Measurements from ENCODE around the gene ARHGEF39.

ARHGEF39 gene

DNA sequence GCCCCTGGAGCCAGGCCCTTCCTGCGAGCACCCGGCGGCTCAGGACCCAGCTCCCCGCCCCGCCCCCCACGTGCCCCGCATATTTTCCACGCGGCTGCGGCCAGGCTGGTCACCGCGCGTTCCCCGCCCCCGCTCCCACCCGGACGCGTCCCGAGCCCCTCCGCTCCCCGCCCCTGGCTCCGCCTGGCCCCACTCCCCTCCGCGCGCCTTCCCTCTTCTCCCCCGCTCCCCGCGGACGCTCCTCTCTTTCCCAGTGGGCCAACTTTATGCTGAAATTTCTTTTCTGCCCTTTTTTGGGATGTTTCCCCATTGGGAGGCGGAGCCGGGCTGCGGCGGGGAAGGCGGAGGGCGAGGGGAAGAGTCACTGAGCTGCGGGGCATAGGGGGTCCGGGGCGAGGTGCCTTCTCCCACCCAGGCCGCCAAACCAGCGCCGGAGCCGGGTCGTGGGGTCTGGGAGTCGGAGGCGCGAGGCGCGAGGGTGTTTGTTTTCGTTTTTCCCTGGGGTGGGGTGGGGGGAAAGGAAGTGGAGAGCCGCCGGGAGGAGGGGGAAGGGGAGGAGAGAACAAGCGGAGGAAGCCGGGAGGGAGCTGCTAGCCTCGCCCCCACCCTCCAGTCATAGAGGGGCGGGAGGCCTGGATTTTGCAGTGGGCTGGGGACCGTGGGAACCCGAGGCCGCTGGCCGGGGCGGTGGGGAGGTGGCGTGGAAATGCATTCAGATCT lies 25.8 kb upstream of the ARHGEF39 start:
- DNase-seq = no peak

DNA sequence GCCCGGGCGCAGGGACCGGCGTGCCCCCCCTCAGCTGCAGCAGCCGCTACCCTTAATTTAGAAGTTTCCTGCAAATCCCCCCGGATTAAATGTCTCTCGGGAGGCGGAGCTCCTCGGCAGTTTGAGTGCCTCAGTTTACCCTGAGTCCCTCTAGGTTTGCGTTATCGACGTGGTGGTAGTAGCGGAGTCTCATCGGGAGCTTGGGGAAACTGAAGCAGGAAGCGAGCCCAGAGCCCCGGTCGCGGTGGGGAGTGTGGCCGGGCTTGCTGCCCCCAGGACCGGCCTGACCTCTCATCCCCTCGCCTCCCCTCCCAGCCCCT lies 25.3 kb upstream of the ARHGEF39 start:
- no peak for DNase-seq

DNA sequence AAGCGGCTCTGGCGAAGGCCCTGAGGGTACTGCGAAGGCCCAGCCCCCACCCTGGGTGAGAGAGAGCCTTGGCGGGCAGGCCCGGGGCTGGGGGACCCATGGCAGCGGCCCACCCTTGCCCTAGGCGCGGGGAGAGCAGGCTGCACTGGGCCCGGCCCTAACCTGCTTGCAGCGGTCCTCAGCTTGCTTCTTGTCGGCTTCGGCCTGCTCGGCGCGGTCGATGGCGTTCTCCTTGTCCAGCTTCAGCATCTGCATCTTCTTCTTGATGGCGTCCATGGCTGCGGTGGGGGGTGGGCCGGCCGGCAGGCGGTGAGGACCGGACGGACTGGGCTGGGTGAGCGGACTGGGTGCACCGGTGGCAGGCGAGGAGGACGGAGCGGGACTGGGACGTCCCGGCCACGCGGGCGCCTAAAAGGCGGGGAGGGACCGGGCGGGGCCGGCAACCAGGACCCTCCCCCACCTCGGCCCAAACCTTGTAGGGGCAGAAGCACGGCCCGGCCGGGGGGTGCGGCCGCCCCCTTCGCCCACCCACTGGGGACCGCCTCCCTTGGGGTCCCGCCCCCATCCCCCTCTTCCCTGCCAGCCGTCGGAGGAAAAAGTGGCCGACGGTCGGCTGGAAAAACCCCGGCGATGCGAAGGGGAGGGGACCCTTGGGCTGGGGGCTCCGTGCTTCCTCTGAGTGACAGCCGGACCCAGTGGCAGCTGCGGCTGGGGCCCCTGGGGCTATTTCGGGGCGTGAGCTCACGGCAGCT lies 24.7 kb upstream of the ARHGEF39 start, which contains the start of gene TPM2:
TSS of gene TPM2 (minus strand) at position 384 of the 752 bp plus-strand sequence. CDS start at position 276, 108 bp downstream.
- no peak for DNase-seq

DNA sequence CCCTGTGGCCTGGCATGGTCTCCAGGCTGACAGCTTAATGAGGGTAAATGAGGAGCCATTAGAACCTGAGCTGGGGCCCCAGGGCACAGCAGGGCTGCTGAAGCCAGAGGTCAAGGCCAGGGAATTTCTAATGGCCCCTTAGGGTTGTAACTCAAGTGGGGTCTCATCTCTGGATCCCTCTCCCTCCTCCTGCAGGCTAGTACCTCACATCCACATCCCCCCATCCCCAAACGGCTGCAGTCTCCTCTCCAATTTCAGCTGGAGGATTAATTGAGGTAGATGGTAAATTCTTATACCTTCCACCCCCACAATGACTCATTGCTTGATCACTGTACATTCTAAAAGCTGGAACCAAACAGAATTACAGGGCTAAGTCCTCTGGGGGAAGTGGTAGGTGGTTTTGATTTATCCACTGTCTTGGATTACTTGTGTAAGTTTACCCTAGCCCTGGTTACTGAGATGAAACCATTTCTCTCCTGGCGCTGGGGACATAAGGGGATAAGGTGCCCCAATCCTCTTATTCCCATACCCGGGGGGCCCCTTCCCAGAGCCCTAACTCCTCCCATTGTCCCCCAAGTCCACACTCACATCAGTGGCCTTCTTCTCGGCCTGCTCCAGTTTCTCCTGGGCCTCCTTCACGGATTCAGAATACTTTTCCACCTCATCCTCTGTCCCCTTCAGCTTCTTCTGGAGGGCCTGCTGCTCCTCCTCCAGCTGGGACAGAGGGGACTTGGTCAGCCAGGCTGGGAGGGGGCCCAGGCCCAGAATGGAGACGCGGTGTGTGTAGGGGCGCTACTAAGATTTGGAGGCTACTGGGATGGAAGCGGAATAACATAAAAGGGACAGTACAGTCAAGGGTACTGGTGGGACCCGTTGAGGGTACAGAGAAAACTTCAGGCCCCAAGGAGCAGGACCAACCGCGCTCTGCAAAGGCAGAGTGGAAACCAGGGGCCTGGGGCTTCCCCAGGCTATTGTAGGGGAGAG lies 23.9 kb upstream of the ARHGEF39 start:
- DNase-seq = no peak

DNA sequence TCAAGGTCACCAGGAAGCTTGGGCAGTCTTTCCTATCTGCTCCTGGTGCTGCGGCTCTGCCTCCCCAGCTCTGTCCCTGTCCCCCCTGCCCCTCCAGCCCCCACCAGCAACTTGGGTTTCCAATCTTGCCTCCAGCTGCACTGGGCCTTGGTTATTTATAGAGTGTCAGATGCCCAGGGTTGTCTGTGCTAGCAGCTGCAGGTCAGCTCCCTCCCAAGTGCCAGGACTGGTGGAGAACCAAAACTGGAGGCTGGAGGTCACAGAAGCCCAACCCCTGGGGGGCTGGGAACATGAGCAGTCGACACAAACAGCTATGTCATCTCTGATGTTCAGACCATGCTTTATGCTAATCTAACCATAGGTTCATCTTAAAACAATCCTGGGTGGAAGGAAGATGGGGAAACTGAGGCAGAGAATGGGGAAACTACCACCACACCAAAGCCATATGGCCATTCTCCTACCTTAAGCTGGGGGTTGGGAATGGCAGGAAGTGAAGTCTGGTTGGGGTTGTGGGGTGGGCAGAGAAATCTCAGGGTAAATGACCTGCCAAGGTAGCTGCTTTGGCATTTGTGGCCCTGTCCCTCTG lies 23.1 kb upstream of the ARHGEF39 start:
- no peak for DNase-seq

DNA sequence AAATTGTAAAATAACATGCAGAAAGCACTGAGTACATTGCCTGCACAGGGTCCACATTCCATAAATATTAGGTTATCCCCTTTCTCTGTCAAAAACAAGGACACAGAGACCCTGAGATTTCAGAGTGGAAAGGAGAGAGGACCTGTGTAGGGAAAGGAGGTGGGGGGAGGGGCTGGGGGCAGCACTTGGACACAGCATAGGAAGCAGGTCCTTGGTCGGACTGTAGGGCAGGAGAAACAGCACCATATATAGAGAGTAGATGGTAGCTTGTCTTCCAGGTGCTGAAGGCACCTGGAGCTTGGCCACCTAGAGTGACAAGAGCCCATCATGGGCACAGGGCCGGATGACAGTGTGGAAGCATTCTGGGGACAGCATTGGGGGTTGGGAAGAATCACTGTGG lies 22.3 kb upstream of the ARHGEF39 start:
- no peak for DNase-seq

DNA sequence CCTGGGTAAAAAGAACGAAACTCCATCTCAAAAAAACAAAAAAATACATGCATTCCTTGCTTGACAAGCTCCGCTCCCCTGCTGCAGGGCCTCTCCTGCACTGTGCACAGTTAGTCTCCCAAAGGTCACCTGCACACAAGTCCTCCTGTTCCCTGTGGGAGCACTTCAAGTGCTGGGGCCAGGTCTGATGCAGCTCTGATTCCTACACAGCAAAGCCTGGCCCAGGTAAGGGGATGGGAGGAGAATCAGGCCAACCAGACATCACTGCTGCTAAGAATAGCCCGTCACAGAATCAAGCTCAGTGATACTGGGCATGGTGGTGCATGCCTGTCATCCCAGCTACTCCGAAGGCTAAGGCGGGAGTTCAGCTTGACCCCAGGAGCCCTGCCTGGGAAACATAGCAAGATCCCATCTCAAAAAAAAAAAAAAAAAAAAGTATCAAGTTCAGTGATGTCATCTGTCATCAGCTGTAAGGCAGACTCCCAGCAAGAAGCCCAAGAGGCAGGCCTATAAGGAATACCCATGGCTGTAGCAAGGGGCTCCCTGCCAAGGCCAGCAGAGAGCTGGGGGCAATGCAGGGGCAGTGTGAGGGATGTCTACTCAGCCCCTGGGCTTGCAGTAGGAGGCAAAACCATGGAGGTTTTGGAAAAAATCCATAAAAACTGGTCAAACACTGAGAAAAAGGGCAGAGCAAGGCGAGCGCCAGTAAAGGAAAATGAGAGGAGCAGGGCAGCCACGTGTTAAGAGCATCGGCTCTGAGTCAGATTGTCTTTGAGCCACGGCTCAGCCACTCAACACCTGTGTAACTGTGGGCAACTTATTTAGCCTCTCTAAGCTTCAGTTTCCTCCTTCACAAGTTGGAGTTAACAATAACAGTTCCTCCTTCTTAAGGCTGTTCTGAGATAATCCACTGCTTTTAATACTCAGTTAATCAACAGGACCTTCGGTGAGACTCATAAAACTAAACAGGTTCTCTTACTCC lies 21.5 kb upstream of the ARHGEF39 start:
- no peak for DNase-seq

DNA sequence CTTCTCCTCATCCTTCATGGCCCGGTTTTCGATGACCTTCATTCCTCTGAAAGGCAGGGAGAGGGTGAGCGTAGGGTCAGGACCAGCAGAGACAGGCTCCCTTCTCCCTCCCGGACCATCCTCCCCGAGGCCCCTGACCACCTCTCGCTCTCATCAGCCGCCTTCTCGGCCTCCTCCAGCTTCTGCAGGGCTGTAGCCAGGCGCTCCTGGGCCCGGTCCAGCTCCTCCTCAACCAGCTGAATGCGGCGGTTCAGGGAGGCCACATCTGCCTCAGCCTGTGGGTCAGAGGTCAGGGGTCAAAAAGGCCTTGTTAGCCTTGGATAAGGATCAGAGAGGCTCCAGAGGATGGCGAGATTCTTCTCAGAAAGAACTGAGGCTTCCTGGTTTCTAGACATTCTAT lies 20.5 kb upstream of the ARHGEF39 start:
- DNase-seq = no peak

DNA sequence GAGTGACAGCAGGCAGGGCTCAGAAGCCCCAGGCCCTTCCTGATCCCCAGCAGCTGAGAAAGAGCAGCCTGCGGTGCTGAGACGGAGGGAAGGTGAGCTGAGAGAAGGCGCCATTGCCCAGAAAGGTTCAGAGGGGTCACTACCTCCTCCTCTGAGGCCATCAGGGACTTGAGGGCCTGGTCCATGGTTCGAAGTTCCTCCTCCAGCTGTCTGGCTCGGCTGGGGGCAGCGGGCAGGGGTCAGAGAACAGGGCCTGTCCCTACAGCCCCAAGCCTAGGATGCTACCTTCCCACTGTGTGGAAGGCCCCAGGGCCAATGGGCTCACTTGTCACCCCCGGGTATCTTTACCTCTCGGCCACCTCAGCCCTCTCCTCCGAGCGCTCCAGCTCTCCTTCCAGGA lies 19.9 kb upstream of the ARHGEF39 start:
- no peak for DNase-seq

DNA sequence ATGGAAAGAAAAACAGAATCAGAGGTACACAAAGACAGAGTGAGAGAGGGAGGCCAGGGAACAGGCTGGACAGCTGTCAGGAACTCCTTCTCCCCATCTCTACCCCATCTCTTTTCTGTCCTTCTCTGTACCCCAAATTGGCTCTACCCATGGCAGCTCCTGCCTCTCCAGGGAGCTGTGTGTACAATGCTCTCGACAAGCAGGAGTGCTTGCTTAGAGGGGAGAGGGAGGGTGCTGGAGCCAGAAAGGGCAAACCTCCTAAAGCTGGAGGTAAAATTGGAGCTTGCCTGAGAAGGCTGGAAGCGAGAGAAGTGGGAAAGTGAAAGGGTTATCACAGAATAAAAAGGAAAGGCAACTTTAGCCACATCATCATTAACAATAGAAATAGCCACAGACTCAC lies 18.3 kb upstream of the ARHGEF39 start:
- no peak for DNase-seq

DNA sequence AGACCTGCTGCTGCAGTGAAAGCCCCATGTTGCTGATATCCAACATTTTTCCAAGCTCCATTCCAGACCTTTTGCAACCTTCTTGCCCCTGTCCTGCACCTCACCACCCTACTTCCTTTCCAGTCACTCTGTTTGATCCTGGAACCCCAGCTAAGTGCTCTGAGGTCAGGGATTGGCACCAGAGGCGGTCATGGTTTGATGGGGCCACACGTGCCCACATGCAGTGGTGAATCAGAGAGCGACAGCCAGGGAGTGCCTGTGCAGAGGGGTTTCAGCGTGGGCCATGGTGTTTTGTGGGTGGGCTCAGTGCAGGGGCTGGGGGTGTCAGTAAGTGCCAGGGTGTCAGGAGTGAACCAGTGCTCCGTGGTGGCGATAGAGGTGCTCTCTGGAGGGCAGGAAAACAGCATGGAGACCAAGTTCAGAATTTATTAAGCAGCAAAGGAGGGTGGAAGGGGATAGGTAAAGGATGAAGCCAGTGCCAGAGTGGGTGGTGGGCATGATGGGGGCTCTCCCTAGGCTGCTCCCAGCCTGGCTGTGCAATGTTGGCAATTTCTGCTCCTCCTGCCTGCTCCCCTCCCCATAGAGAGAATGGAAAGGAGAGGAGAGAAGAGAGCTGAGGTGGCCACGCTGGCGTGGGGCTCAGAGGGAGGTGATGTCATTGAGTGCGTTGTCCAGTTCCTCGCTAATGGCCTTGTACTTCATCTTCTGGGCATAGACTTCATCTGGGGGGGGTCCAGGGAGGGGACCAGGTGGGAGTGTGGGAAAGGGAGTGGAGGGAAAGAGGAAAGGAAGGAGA lies 17.7 kb upstream of the ARHGEF39 start:
- DNase-seq = no peak

DNA sequence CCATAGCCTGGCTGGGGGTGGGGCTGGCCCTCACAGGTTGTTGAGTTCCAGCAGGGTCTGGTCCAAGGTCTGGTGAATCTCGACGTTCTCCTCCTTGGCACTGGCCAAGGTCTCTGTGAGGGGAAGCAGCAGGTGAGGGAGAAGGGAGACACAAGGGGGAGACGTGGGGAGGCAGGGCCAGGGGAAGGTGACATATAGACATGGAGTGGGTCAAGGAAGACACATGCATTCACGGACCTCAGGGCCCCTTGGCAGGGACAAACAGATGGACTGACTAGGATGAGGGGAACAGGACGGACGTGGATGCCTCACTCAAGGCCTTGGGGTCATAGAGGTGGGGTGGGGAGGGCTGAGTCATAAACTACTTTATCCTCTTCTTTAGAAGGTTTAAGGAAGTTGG lies 17.1 kb upstream of the ARHGEF39 start:
- no peak for DNase-seq

DNA sequence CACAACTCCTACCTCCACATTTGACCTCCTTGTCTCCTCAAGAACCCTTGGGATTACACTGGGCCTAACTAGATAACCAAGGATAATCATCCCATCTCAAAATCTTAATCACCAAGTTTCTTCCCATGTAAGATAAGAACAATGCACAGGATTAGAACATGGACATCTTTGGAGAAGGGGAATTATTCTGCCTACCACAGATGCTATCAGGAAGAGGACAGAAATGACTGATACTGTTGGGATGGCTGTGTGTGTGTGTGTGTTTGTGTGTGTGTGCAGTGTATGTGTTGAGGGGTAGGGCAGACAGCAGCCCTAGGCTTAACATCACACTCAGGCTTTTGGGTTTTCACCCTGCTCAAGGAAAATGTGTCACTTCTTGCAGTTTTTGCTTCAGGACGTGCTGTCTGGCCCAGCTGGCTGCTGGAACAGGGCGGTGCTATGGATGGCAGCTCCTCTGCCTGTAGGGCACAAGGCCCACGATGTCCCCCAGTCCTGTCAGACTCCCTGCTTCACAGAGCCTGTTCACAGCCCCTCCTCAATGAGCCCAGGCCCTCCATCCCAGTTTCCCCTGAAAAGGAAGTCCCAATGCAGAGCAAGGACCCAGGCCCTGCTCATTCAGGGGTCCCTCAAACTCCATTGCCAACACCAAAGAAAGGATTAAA lies 16.5 kb upstream of the ARHGEF39 start:
- no peak for DNase-seq

DNA sequence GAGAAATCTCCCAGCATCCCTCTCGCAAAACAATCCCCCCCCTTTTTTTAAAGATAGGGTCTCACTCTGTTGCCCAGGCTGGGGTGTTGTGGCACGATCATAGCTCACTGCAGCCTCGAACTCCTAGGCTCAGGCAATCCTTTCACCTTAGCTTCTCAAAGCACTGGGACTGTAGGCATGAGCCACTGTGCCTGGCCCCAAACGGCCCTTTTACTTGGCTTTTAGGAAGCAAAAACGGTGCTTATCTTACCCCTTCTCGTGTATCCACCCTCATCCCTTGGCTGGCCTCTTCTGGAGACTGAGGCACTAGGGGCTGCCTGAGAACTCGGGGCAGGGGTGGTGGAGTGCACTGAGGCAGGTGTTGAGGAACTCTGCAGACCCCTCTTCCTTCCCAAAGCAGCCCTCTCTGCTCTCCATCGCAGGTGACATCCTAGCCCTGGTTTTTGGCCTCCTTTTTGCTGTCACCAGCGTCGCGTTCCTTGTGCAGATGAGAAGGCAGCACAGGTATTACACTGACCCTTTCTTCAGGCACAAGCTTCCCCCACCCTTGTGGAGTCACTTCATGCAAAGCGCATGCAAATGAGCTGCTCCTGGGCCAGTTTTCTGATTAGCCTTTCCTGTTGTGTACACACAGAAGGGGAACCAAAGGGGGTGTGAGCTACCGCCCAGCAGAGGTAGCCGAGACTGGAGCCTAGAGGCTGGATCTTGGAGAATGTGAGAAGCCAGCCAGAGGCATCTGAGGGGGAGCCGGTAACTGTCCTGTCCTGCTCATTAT lies 15.5 kb upstream of the ARHGEF39 start:
- DNase-seq = peak; percentile 97

DNA sequence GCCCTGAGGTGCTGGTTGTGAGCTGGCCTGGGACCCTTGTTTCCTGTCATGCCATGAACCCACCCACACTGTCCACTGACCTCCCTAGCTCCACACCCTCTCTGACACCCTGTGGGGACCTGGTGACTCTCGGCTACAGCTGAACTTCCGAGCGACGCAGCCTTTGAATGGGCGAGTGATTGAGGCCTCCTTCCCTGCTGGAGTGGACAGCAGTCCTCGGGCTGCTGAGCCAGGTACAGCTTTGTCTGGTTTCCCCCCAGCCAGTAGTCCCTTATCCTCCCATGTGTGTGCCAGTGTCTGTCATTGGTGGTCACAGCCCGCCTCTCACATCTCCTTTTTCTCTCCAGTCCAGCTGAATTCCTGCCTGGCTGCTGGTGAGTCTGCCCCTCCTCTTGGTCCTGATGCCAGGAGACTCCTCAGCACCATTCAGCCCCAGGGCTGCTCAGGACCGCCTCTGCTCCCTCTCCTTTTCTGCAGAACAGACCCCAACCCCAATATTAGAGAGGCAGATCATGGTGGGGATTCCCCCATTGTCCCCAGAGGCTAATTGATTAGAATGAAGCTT lies 14.9 kb upstream of the ARHGEF39 start:
- DNase-seq = no peak

DNA sequence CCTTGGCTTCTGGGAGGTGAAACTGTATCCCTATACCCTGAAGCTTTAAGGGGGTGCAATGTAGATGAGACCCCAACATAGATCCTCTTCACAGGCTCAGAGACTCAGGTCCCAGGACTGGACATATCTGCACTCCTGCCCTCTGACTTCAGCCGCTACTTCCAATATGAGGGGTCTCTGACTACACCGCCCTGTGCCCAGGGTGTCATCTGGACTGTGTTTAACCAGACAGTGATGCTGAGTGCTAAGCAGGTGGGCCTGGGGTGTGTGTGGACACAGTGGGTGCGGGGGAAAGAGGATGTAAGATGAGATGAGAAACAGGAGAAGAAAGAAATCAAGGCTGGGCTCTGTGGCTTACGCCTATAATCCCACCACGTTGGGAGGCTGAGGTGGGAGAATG lies 14.1 kb upstream of the ARHGEF39 start:
- DNase-seq = no peak

DNA sequence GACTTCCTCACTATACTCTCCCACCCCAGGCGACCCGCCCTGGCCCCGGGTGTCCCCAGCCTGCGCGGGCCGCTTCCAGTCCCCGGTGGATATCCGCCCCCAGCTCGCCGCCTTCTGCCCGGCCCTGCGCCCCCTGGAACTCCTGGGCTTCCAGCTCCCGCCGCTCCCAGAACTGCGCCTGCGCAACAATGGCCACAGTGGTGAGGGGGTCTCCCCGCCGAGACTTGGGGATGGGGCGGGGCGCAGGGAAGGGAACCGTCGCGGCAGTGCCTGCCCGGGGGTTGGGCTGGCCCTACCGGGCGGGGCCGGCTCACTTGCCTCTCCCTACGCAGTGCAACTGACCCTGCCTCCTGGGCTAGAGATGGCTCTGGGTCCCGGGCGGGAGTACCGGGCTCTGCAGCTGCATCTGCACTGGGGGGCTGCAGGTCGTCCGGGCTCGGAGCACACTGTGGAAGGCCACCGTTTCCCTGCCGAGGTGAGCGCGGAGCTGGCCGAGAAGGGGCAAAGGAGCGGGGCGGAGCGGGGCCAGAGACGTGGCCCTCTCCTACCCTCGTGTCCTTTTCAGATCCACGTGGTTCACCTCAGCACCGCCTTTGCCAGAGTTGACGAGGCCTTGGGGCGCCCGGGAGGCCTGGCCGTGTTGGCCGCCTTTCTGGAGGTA lies 10.9 kb upstream of the ARHGEF39 start:
- no peak for DNase-seq

DNA sequence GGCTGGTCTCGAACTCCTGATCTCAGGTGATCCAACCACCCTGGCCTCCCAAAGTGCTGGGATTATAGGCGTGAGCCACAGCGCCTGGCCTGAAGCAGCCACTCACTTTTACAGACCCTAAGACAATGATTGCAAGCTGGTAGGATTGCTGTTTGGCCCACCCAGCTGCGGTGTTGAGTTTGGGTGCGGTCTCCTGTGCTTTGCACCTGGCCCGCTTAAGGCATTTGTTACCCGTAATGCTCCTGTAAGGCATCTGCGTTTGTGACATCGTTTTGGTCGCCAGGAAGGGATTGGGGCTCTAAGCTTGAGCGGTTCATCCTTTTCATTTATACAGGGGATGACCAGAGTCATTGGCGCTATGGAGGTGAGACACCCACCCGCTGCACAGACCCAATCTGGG lies 10.2 kb upstream of the ARHGEF39 start:
- DNase-seq = no peak

DNA sequence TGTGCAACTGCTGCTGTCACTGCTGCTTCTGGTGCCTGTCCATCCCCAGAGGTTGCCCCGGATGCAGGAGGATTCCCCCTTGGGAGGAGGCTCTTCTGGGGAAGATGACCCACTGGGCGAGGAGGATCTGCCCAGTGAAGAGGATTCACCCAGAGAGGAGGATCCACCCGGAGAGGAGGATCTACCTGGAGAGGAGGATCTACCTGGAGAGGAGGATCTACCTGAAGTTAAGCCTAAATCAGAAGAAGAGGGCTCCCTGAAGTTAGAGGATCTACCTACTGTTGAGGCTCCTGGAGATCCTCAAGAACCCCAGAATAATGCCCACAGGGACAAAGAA lies 9.0 kb upstream of the ARHGEF39 start:
- DNase-seq = no peak
